ENCODE results near the gene EPHA1.

EPHA1 gene

DNA sequence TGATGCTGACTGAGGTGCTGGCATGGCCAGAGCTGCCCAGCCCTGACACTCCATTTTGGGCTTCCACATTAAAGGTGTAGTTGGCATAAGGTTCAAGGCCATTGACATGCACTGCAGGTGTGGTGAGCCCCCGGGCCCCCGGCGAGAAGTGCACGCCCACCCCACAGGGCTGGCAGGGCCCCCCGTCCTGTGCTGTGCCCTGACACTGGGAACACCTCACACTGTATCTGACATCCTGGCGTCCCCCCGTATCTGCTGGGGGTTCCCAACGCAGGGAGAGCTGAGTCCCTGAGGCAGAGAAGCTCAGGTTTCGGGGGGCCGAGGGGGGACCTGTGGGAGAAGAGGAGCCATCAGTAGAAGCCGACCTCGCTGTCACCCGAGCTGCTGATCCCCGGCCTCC is 10.0 kb downstream of the EPHA1 start:
- H3F3A ChIP-seq (ENCODE audit: control insufficient read depth, insufficient read depth) = no peaks in the 10 kb centered on the region
- H3K4me1 ChIP-seq (ENCODE audit: control insufficient read depth, low read length) = no peaks in the 10 kb centered on the region
- no peaks in the 10 kb centered on the region for H3K9me3 ChIP-seq (ENCODE audit: control insufficient read depth, insufficient read depth, low read length)
- TF ChIP-seq EZH2phosphoT487 (IDR thresholded peaks at IDR 0.05; ENCODE audit: borderline replicate concordance, low read length) = no peak
- TF ChIP-seq, protein P1, sequence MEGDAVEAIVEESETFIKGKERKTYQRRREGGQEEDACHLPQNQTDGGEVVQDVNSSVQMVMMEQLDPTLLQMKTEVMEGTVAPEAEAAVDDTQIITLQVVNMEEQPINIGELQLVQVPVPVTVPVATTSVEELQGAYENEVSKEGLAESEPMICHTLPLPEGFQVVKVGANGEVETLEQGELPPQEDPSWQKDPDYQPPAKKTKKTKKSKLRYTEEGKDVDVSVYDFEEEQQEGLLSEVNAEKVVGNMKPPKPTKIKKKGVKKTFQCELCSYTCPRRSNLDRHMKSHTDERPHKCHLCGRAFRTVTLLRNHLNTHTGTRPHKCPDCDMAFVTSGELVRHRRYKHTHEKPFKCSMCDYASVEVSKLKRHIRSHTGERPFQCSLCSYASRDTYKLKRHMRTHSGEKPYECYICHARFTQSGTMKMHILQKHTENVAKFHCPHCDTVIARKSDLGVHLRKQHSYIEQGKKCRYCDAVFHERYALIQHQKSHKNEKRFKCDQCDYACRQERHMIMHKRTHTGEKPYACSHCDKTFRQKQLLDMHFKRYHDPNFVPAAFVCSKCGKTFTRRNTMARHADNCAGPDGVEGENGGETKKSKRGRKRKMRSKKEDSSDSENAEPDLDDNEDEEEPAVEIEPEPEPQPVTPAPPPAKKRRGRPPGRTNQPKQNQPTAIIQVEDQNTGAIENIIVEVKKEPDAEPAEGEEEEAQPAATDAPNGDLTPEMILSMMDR (IDR thresholded peaks at IDR 0.05; ENCODE audit: low read depth, low read length, poor library complexity, severe bottlenecking) = no peak
- no peaks in the 10 kb centered on the region for H4K20me1 ChIP-seq (ENCODE audit: control insufficient read depth, insufficient read depth, low read depth, low read length)
- H3K4me3 ChIP-seq (ENCODE audit: low read length) = no peak overlapping the region
- H3K27me3 ChIP-seq (ENCODE audit: control insufficient read depth, low read length) = peaks cover 13% of the 10 kb centered on the region; the same call in 1 of the 2 replicates
- no peak overlapping the region for H3K4me2 ChIP-seq (ENCODE audit: low read length)
- H3K9me2 ChIP-seq (replicated peaks; ENCODE audit: control insufficient read depth, low read length) = no peaks in the 10 kb centered on the region
- no peaks in the 10 kb centered on the region for H3K79me2 ChIP-seq (ENCODE audit: control insufficient read depth, low read length)
- H3K27ac ChIP-seq (ENCODE audit: low read depth, low read length) = no peak overlapping the region
- no peaks in the 10 kb centered on the region for H3K36me3 ChIP-seq (ENCODE audit: control insufficient read depth, low read length)

DNA sequence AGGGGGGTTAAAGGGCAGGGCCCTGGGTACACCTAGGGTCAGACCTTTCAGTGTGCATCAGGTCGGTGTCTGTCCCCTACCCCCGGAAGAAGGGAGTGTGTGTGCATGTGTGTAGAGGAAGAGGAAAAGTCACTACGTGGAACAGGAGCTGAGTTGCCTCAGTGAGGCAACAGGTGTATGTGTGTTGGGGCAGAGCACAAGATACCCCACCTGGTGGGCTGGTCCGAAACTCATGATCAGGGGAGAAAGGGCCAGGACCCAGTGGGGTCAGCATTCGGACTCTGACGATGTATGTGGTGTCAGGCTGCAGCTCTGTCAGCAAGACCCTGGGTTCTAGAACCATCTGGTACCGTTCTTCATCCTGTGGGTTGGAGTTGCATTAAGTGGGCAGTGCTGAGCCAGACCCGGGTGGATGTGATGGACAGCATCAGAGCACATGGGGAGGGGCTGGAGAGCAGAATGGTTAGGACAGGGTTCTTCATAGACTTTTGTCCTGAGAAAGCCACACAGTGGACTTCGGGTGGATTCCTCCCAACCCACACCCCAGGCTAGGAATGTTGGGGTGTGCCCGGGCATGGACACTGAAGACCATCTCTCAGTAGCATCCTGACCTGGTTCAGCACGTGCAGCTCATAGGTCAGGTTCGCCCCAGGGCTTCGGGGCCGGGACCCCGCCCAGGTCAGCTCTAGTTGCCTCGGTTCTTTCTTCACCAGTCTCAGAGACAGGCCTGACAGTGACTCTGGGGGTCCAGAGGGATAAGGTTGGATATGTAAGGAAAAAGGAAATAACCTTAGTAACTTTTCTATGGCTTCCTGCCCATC is 10.7 kb downstream of the EPHA1 start:
- Histone ChIP-seq H3K36me3 (ENCODE audit: control insufficient read depth, low read length) (no peaks in the 10 kb centered on the region), H3K27me3 (ENCODE audit: control insufficient read depth, low read length) (peaks cover 10% of the 10 kb centered on the region; the same call in 1 of the 2 replicates), H3K79me2 (ENCODE audit: control insufficient read depth, low read length) (no peaks in the 10 kb centered on the region), H4K20me1 (ENCODE audit: control insufficient read depth, insufficient read depth, low read depth, low read length) (no peaks in the 10 kb centered on the region), H3K9me3 (ENCODE audit: control insufficient read depth, insufficient read depth, low read length) (no peaks in the 10 kb centered on the region), H3K4me1 (ENCODE audit: control insufficient read depth, low read length) (no peaks in the 10 kb centered on the region), H3K9me2 (replicated peaks; ENCODE audit: control insufficient read depth, low read length) (no peaks in the 10 kb centered on the region), H3K4me3 (ENCODE audit: low read length) (no peak overlapping the region), H3F3A (ENCODE audit: control insufficient read depth, insufficient read depth) (no peaks in the 10 kb centered on the region), H3K27ac (ENCODE audit: low read depth, low read length) (no peak overlapping the region), H3K4me2 (ENCODE audit: low read length) (no peak overlapping the region)
- TF ChIP-seq, protein P1 (IDR thresholded peaks at IDR 0.05; ENCODE audit: low read depth, low read length, poor library complexity, severe bottlenecking) = no peak
- no peak for TF ChIP-seq EZH2phosphoT487 (IDR thresholded peaks at IDR 0.05; ENCODE audit: borderline replicate concordance, low read length)

DNA sequence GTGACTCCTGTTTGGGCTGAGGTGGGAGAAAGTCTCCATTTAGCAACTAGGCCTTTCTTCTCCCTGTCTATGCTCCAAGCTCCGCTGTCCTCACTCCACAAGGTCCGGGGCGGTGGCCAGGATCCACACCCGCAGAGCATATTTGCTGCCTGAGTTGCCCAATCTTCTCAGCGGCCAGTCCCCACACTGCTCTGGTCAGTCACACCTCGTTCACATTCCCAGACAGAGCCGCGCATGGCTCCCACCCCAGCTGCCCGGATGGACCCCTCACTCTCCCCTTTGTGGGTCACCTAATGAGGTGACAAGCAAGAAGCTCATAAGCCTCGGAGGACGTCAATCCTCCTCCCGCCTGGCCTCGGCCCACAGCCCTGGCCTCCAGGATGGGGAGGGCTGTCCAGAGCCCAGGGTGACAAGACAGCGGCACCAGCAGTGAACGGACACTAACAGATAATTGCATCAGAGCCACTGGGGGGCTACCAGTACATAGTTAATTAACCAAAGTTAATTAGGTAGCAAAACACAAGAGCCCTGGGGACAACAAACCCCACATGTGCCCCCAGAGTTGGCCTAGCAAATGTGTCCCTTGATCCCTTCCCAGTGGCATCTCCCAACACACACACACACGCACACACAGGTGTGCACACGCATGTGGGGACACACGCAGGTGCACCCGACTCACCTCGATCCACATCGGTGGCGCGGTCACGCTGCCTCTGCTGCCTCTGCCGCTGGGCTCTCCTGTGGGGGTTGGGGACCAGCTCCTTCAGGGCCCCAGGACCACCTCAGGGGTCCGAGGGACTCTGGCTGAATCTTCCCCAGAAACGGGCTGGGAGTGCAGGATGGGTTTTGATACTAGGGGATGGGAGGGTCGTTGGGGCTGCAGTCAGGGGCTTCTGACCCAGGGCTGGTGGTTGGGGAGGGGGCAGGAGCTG is 11.8 kb downstream of the EPHA1 start:
- peaks cover 3% of the 10 kb centered on the region; the same call in 1 of the 2 replicates for H3K27me3 ChIP-seq (ENCODE audit: control insufficient read depth, low read length)
- H3K4me2 ChIP-seq (ENCODE audit: low read length) = no peak overlapping the region
- H4K20me1 ChIP-seq (ENCODE audit: control insufficient read depth, insufficient read depth, low read depth, low read length) = no peaks in the 10 kb centered on the region
- no peaks in the 10 kb centered on the region for H3F3A ChIP-seq (ENCODE audit: control insufficient read depth, insufficient read depth)
- no peaks in the 10 kb centered on the region for H3K9me3 ChIP-seq (ENCODE audit: control insufficient read depth, insufficient read depth, low read length)
- H3K36me3 ChIP-seq (ENCODE audit: control insufficient read depth, low read length) = no peaks in the 10 kb centered on the region
- no peaks in the 10 kb centered on the region for H3K79me2 ChIP-seq (ENCODE audit: control insufficient read depth, low read length)
- no peak overlapping the region for H3K27ac ChIP-seq (ENCODE audit: low read depth, low read length)
- no peaks in the 10 kb centered on the region for H3K4me1 ChIP-seq (ENCODE audit: control insufficient read depth, low read length)
- TF ChIP-seq, protein P1 (IDR thresholded peaks at IDR 0.05; ENCODE audit: low read depth, low read length, poor library complexity, severe bottlenecking) = no peak
- TF ChIP-seq EZH2phosphoT487 (IDR thresholded peaks at IDR 0.05; ENCODE audit: borderline replicate concordance, low read length) = no peak
- no peaks in the 10 kb centered on the region for H3K9me2 ChIP-seq (replicated peaks; ENCODE audit: control insufficient read depth, low read length)
- no peak overlapping the region for H3K4me3 ChIP-seq (ENCODE audit: low read length)
